HCT116 (cell line): Measurements from ENCODE around the gene THSD4.

Source experiments
- ATF3 ChIP-seq: IDR thresholded peaks from 2 replicates; pipeline ENCODE4 v1.6.1; 2012
- CEBPB ChIP-seq: IDR thresholded peaks from 2 replicates; pipeline ENCODE4 v1.6.1; 2012; ENCODE audit warnings: low read depth
- JUND ChIP-seq: IDR thresholded peaks from 2 replicates; pipeline ENCODE4 v1.6.1; 2012
- MAX ChIP-seq: IDR thresholded peaks from 2 replicates; pipeline ENCODE4 v1.6.1; 2012
- POLR2AphosphoS5 ChIP-seq: IDR thresholded peaks from 2 replicates; pipeline ENCODE4 v1.6.1; 2011; ENCODE audit warnings: mild to moderate bottlenecking, low read depth, low read length, moderate library complexity
- RAD21 ChIP-seq: IDR thresholded peaks from 2 replicates; pipeline ENCODE4 v1.6.1; 2012; ENCODE audit warnings: low read depth, mild to moderate bottlenecking
- YY1 ChIP-seq: IDR thresholded peaks from 2 replicates; pipeline ENCODE4 v1.6.1; 2011; ENCODE audit warnings: low read length, low read depth, moderate library complexity, mild to moderate bottlenecking; ENCODE audit not compliant: insufficient replicate concordance; ENCODE audit errors: extremely low read depth
- TF ChIP-seq, protein P1 (sequence below), 3 experiments: fragments of 200-600 bp in 1 of 3; sonication (generic) in 1 of 3; IDR thresholded peaks in 2 of 3; conservative IDR thresholded peaks in 1 of 3; 2 replicates each; pipeline ENCODE4 v1.5.1; 2012 to 2017; ENCODE audit warnings: low read depth in 2 of 3, low read length in 2 of 3, antibody characterized with exemption in 1 of 3, borderline replicate concordance in 1 of 3, control low read depth in 1 of 3, mild to moderate bottlenecking in 1 of 3, mixed read lengths in 1 of 3, mixed run types in 1 of 3, moderate library complexity in 1 of 3; ENCODE audit not compliant: insufficient read depth in 1 of 3

- TF ChIP-seq, protein P1, sequence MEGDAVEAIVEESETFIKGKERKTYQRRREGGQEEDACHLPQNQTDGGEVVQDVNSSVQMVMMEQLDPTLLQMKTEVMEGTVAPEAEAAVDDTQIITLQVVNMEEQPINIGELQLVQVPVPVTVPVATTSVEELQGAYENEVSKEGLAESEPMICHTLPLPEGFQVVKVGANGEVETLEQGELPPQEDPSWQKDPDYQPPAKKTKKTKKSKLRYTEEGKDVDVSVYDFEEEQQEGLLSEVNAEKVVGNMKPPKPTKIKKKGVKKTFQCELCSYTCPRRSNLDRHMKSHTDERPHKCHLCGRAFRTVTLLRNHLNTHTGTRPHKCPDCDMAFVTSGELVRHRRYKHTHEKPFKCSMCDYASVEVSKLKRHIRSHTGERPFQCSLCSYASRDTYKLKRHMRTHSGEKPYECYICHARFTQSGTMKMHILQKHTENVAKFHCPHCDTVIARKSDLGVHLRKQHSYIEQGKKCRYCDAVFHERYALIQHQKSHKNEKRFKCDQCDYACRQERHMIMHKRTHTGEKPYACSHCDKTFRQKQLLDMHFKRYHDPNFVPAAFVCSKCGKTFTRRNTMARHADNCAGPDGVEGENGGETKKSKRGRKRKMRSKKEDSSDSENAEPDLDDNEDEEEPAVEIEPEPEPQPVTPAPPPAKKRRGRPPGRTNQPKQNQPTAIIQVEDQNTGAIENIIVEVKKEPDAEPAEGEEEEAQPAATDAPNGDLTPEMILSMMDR (IDR thresholded peaks at IDR 0.05 in 2 of 3, conservative IDR thresholded peaks at IDR 0.05 in 1 of 3; ENCODE audit: borderline replicate concordance in 1 of 3, insufficient read depth in 1 of 3, low read depth in 2 of 3, low read length in 2 of 3) = no peak
- TF ChIP-seq RAD21 (no peak), YY1 (no peak), POLR2AphosphoS5 (no peak), MAX (no peak), JUND (no peak), CEBPB (no peak), ATF3 (no peak)
Measured at GRCh38 chr15:71812966-71813722, 697.9 kb downstream of the THSD4 start.
